A549 (cell line): ENCODE results near the gene SLC17A7. TPM values are rescaled to one million over a fixed set of nuclear protein-coding genes. Genes with fewer than 3 reads are reported as not detected.

Experiments
- ATAC-seq, 2 experiments: fragments of 200-7000 bp in 1 of 2; fragments of >200 bp in 1 of 2; cut with Nextera tagmentation in 1 of 2; cut with Tn5 transposase in 1 of 2; 3 replicates each; pipeline versions ENCODE4 v1.8.0 to v1.9.1; 2018 to 2020; ENCODE audit warnings: mild to moderate bottlenecking in 1 of 2, moderate library complexity in 1 of 2
- CTCF ChIA-PET: fragments of 300-600 bp; sonication (Branson Sonifier 250); formaldehyde crosslinking; extraction: SDS; loops from one replicate; lab custom pipeline; 2021; ENCODE audit warnings: antibody characterized with exemption, inconsistent platforms; lab: Yijun Ruan, JAX
- POLR2A ChIA-PET: fragments of 350-600 bp; formaldehyde crosslinking; extraction: SDS; loops from one replicate; lab custom pipeline; 2021; ENCODE audit warnings: antibody characterized with exemption, inconsistent platforms; lab: Yijun Ruan, JAX
- DNase-seq, 2 experiments: peaks; one replicate each; pipeline versions ENCODE4 v3.0.0 to v3.0.0-alpha.2; 2011 to 2016; ENCODE audit warnings: low read depth in 1 of 2, low spot score in 1 of 2
- FAIRE-seq: peaks from 2 replicates; lab custom pipeline; 2011; peaks lifted over from hg19 to GRCh38; lab: Jason Lieb, UNC
- H3K27ac ChIP-seq, 2 experiments: fragments of >200 bp; sonication (Bioruptor Twin); formaldehyde crosslinking; 3 replicates each; pipeline ENCODE4 v1.5.1; 2016 to 2017
- H3K4me1 ChIP-seq: fragments of >200 bp; sonication (Bioruptor Twin); formaldehyde crosslinking; 3 replicates; pipeline ENCODE4 v1.6.1; 2016
- H3K4me2 ChIP-seq: fragments of >200 bp; sonication (Bioruptor Twin); formaldehyde crosslinking; 3 replicates; pipeline ENCODE4 v1.6.1; 2016
- H3K4me3 ChIP-seq: fragments of >200 bp; sonication (Bioruptor Twin); formaldehyde crosslinking; 3 replicates; pipeline ENCODE4 v1.5.1; 2016
- H3K9me3 ChIP-seq: fragments of >200 bp; sonication (Bioruptor Twin); formaldehyde crosslinking; 3 replicates; pipeline ENCODE4 v1.6.1; 2016
- BCL3 ChIP-seq: fragments of >200 bp; sonication (Bioruptor Twin); formaldehyde crosslinking; IDR thresholded peaks from 3 replicates; pipeline ENCODE4 v1.6.1; 2016
- BHLHE40 ChIP-seq: IDR thresholded peaks from 2 replicates; pipeline ENCODE4 v1.6.1; 2012; ENCODE audit warnings: low read depth, low read length, inconsistent platforms
- CEBPB ChIP-seq, 2 experiments: fragments of >200 bp in 1 of 2; sonication (Bioruptor Twin) in 1 of 2; formaldehyde crosslinking in 1 of 2; IDR thresholded peaks; 2 replicates each; pipeline ENCODE4 v1.6.1; 2012 to 2016
- CHD2 ChIP-seq: fragments of 150-350 bp; IDR thresholded peaks from 2 replicates; pipeline ENCODE4 v1.6.1; 2014; ENCODE audit warnings: low read length; ENCODE audit not compliant: partially characterized antibody
- CHD4 ChIP-seq: fragments of 200-600 bp; sonication (generic); IDR thresholded peaks from 2 replicates; pipeline ENCODE4 v1.6.1; 2016; ENCODE audit warnings: antibody characterized with exemption, mild to moderate bottlenecking, borderline replicate concordance
- E2F6 ChIP-seq: IDR thresholded peaks from 2 replicates; pipeline ENCODE4 v1.6.1; 2012; ENCODE audit warnings: low read depth, borderline replicate concordance
- EHF ChIP-seq: fragments of 250-450 bp; sonication (Bioruptor Pico); IDR thresholded peaks from 2 replicates; pipeline ENCODE4 v1.5.0; 2020; ENCODE audit warnings: mild to moderate bottlenecking
- ELK1 ChIP-seq: fragments of 150-350 bp; IDR thresholded peaks from 2 replicates; pipeline ENCODE4 v1.6.1; 2014; ENCODE audit warnings: low read depth, mild to moderate bottlenecking, low read length
- FOSL2 ChIP-seq, 2 experiments: fragments of 450-650 bp in 1 of 2; fragments of >200 bp in 1 of 2; sonication (Bioruptor Twin) in 1 of 2; formaldehyde crosslinking; IDR thresholded peaks; 2 replicates each; pipeline versions ENCODE4 v1.5.0 to v1.6.1; 2016 to 2020; ENCODE audit warnings: mild to moderate bottlenecking in 1 of 2, moderate library complexity in 1 of 2
- HOXB13 ChIP-seq: fragments of 250-450 bp; sonication (Bioruptor Pico); IDR thresholded peaks from 2 replicates; pipeline ENCODE4 v1.5.0; 2020; ENCODE audit warnings: low read depth, mild to moderate bottlenecking, moderate library complexity
- JUNB ChIP-seq: fragments of >200 bp; sonication (Bioruptor Twin); formaldehyde crosslinking; IDR thresholded peaks from 2 replicates; pipeline ENCODE4 v1.6.1; 2016
- MAFK ChIP-seq: fragments of 450-650 bp; IDR thresholded peaks from 2 replicates; pipeline ENCODE4 v1.6.1; 2014; ENCODE audit not compliant: partially characterized antibody
- MAX ChIP-seq: IDR thresholded peaks from 2 replicates; pipeline ENCODE4 v1.6.1; 2012
- NFE2L2 ChIP-seq: fragments of 150-350 bp; conservative IDR thresholded peaks from 2 replicates; pipeline ENCODE4 v1.6.1; 2014; ENCODE audit warnings: low read length
- PBX3 ChIP-seq: IDR thresholded peaks from 2 replicates; pipeline ENCODE4 v1.6.1; 2012
- PHF8 ChIP-seq: fragments of 200-600 bp; sonication (generic); IDR thresholded peaks from 2 replicates; pipeline ENCODE4 v1.6.1; 2016; ENCODE audit warnings: low read depth, mild to moderate bottlenecking, antibody characterized with exemption, moderate library complexity, borderline replicate concordance
- POLR2A ChIP-seq: IDR thresholded peaks from 2 replicates; pipeline ENCODE4 v1.6.1; 2012; ENCODE audit warnings: mild to moderate bottlenecking, low read length
- POLR2AphosphoS2 ChIP-seq: conservative IDR thresholded peaks from 2 replicates; pipeline ENCODE4 v1.6.1; 2012; ENCODE audit warnings: low read length, improper control_type of control experiment, inconsistent platforms
- RAD21 ChIP-seq, 2 experiments: fragments of >200 bp in 1 of 2; sonication (Bioruptor Twin) in 1 of 2; formaldehyde crosslinking in 1 of 2; IDR thresholded peaks in 1 of 2; conservative IDR thresholded peaks in 1 of 2; 2 replicates in 1 of 2; 3 replicates in 1 of 2; pipeline ENCODE4 v1.6.1; 2012 to 2018; ENCODE audit warnings: inconsistent platforms in 1 of 2
- RARB ChIP-seq: fragments of 250-450 bp; sonication (Bioruptor Pico); IDR thresholded peaks from 2 replicates; pipeline ENCODE4 v1.8.0; 2021; ENCODE audit warnings: mild to moderate bottlenecking, moderate library complexity
- RFX5 ChIP-seq: fragments of 450-650 bp; IDR thresholded peaks from 2 replicates; pipeline ENCODE4 v1.7.1; 2014; ENCODE audit warnings: antibody characterized with exemption, mild to moderate bottlenecking, moderate library complexity
- SMC3 ChIP-seq: fragments of >200 bp; sonication (Bioruptor Twin); formaldehyde crosslinking; IDR thresholded peaks from 3 replicates; pipeline ENCODE4 v1.6.1; 2018; ENCODE audit warnings: inconsistent platforms
- ZC3H11A ChIP-seq: fragments of 450-650 bp; IDR thresholded peaks from 2 replicates; pipeline ENCODE4 v1.6.1; 2014; ENCODE audit warnings: antibody characterized with exemption, mild to moderate bottlenecking
- ZFP36 ChIP-seq: fragments of 450-650 bp; IDR thresholded peaks from 2 replicates; pipeline ENCODE4 v1.6.1; 2014; ENCODE audit warnings: borderline replicate concordance; ENCODE audit not compliant: partially characterized antibody
- ZNF302 ChIP-seq: fragments of 250-450 bp; sonication (Bioruptor Pico); IDR thresholded peaks from 2 replicates; pipeline ENCODE4 v1.9.0; 2021; ENCODE audit warnings: inconsistent platforms, mild to moderate bottlenecking, moderate library complexity
- WGBS: methylation state at CpG from one replicate; pipeline ENCODE4 v1.1.6; 2017; ENCODE audit errors: missing lambda C conversion rate; 5-methylcytosine and 5-hydroxymethylcytosine counted together
- polyA plus RNA-seq, 4 experiments: library from polyadenylated mRNA; depleted of rRNA in 3 of 4; stranded (reverse); fragments of >200 nt; fragmentation: RNase III in 1 of 4; extraction: RNeasy Plus Mini Kit Qiagen cat#74134 plus additional on column Dnase treatment in 1 of 4; gene quantifications; 2 replicates in 3 of 4; 3 replicates in 1 of 4; pipeline ENCODE4 v1.2.3, GENCODE V29; 2011 to 2017
- TF ChIP-seq, protein P1 (sequence below): fragments of >200 bp; sonication (Bioruptor Twin); formaldehyde crosslinking; IDR thresholded peaks from 3 replicates; pipeline ENCODE4 v1.5.1; 2016
- TF ChIP-seq, protein P2 (sequence below): fragments of 450-650 bp; IDR thresholded peaks from 2 replicates; pipeline ENCODE4 v1.6.1; 2014; ENCODE audit warnings: antibody characterized with exemption

SLC17A7 gene
- polyA plus RNA-seq, 2 of the 4 experiments (the other 2 are of a cell fraction), result 0.39 to 0.48 TPM

DNA sequence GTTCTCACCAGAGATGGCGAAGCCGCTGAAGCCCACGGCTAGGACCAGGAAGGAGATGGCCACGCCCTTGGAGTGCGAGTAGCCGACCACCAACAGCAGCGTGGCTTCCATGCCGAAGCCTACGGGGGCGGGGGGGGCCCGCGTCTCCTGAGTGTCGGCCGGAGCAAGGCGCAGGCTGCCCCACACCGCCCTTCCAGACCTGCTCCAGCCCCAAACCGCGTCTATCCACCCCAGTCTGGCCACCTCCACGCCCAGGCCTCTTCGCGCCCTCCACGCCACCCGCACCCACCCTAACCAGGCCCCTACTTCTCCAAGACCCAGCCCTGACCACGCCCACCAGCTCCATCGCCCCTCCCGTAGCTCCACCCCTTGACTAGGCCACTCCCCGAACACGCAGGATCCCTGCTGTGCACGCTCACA lies 10.0 kb downstream of the SLC17A7 start:
- no peaks in the 10 kb centered on the region; the same call in 2 of the 3 replicates for H3K9me3 ChIP-seq
- POLR2A ChIA-PET, result no interaction called here
- no peak overlapping the region for H3K27ac ChIP-seq
- no peak for ATAC-seq
- CTCF ChIA-PET, result interaction anchor here (0.7 to 13.8 kb wide), 8 partner anchors 10 to 333 kb away, joined by 3 to 141 read pairs (median 6); no protein-coding TSS in a partner anchor
- DNase-seq, result peak in 1 of 2 experiments; percentile 56
- peaks cover 15% of the 10 kb centered on the region for H3K4me1 ChIP-seq
- TF ChIP-seq CHD2 (no peak), BCL3 (no peak), JUNB (no peak), BHLHE40 (no peak), ZFP36 (no peak), PBX3 (no peak), POLR2A (no peak), ZNF302 (CRISPR knock-in tag) (no peak), EHF (no peak), CHD4 (no peak), RAD21 (conservative IDR thresholded peaks at IDR 0.05 in 1 of 2, IDR thresholded peaks at IDR 0.05 in 1 of 2) (no peak), RFX5 (no peak), E2F6 (no peak), RARB (CRISPR knock-in tag) (no peak), ELK1 (no peak), FOSL2 (IDR thresholded peaks at IDR 0.05) (no peak), FOSL2 (CRISPR knock-in tag; IDR thresholded peaks at IDR 0.05) (no peak), CEBPB (IDR thresholded peaks at IDR 0.05) (no peak), ZC3H11A (no peak), PHF8 (no peak)
- no peak overlapping the region for H3K4me3 ChIP-seq
- WGBS, result 79% methylated on average over 23 of the region's 29 CpGs
- no peak for FAIRE-seq
- no peak overlapping the region for H3K4me2 ChIP-seq

DNA sequence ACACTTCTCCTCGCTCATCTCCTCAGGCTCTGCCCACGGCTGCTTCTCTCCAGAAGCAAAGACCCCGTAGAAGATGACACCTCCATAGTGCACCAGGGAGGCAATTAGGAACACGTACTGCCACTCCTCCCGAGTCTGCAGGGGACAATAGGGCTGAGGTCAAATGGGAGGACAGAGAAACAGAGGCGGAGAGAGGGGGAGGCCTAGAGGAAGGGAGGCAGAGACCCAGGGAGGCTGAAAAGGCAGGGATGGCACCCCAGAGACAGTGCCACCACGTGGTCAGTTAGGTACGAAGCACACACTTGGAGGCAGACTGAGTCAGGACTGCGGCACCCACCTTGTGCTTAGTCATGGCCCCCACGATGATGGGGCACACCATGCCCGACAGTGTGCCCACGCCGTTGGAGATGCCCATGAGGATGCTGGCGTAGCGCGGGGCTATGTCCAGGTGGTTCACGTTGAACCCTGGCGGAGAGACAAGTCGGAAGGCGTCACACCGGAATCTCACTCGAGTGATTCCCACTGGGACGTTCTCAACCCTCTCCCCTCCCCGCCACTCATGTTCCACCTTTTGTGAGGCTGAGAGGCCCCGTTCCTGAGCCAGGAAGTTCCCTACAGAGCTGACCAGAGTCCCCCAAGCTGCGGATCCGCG lies 10.5 kb downstream of the SLC17A7 start:
- Histone ChIP-seq H3K4me1 (peaks cover 20% of the 10 kb centered on the region), H3K4me2 (no peak overlapping the region), H3K9me3 (no peaks in the 10 kb centered on the region; the same call in 2 of the 3 replicates), H3K4me3 (no peak overlapping the region), H3K27ac (no peak overlapping the region)
- 71% methylated on average over 28 of the region's 28 CpGs for WGBS
- ChIA-PET POLR2A (no interaction called here), CTCF (interaction anchor here (0.7 to 13.8 kb wide), 12 partner anchors 9 to 333 kb away, joined by 3 to 141 read pairs (median 4); partner anchors contain the start of gene FLT3LG)
- peak in 1 of 2 experiments; percentile 68 for DNase-seq
- TF ChIP-seq, protein P1, sequence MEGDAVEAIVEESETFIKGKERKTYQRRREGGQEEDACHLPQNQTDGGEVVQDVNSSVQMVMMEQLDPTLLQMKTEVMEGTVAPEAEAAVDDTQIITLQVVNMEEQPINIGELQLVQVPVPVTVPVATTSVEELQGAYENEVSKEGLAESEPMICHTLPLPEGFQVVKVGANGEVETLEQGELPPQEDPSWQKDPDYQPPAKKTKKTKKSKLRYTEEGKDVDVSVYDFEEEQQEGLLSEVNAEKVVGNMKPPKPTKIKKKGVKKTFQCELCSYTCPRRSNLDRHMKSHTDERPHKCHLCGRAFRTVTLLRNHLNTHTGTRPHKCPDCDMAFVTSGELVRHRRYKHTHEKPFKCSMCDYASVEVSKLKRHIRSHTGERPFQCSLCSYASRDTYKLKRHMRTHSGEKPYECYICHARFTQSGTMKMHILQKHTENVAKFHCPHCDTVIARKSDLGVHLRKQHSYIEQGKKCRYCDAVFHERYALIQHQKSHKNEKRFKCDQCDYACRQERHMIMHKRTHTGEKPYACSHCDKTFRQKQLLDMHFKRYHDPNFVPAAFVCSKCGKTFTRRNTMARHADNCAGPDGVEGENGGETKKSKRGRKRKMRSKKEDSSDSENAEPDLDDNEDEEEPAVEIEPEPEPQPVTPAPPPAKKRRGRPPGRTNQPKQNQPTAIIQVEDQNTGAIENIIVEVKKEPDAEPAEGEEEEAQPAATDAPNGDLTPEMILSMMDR, result peak; percentile 46
- TF ChIP-seq NFE2L2 (peak; percentile 32; the same call in 1 of the 2 replicates), SMC3 (peak; percentile 21; the same call in 1 of the 3 replicates), HOXB13 (CRISPR knock-in tag) (no peak), MAX (peak; percentile 64), RAD21 (conservative IDR thresholded peaks at IDR 0.05 in 1 of 2, IDR thresholded peaks at IDR 0.05 in 1 of 2) (peak; percentile 12 to 27; a peak in 2 of 5 replicates), MAFK (no peak), E2F6 (peak; percentile 49; the same call in 1 of the 2 replicates), POLR2AphosphoS2 (no peak)
- TF ChIP-seq, protein P2, sequence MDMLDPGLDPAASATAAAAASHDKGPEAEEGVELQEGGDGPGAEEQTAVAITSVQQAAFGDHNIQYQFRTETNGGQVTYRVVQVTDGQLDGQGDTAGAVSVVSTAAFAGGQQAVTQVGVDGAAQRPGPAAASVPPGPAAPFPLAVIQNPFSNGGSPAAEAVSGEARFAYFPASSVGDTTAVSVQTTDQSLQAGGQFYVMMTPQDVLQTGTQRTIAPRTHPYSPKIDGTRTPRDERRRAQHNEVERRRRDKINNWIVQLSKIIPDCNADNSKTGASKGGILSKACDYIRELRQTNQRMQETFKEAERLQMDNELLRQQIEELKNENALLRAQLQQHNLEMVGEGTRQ, result 0 out of 2 replicates have a peak, but pooled peaks have one; percentile 17
- no peak for FAIRE-seq
- peak in 1 of 2 experiments; percentile 43; a peak in 3 of 6 replicates for ATAC-seq
